Fibroblast of peridontal ligament (primary cell): ENCODE measurements around the gene LRRFIP2.

Experiments used
- DNase-seq: peaks from one replicate; pipeline ENCODE4 v3.0.0-alpha.2; 2010; ENCODE audit errors: extremely low read depth

Gene LRRFIP2

DNA sequence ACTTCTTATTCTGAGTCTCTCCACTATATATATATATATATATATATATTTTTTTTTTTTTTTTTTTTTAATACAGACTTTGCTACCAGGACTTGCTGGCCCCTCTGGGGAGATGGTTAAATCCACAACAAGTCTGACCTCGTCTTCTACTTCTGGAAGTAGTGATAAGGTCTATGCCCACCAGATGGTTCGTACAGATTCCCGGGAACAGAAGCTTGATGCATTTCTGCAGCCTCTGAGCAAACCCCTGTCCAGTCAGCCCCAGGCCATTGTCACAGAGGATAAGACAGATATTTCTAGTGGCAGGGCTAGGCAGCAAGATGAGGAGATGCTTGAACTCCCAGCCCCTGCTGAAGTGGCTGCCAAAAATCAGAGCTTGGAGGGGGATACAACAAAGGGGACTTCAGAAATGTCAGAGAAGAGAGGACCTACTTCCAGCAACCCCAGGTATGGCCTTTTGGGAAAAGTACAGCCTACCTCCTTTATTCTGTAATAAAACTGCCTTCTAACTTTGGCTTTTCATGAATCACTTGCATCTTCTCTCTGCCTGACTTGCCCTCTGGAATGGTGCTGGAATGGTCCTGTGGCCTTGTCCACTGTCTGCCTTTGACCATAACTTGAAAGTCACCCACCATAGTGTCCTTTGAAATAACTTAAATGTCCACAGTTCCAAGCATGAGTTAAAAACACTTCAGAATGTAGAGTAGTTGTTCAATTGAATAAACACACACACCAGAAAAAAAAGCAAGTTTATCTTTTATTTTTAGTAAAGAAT is 148.6 kb downstream of the LRRFIP2 start:
- DNase-seq = no peak

DNA sequence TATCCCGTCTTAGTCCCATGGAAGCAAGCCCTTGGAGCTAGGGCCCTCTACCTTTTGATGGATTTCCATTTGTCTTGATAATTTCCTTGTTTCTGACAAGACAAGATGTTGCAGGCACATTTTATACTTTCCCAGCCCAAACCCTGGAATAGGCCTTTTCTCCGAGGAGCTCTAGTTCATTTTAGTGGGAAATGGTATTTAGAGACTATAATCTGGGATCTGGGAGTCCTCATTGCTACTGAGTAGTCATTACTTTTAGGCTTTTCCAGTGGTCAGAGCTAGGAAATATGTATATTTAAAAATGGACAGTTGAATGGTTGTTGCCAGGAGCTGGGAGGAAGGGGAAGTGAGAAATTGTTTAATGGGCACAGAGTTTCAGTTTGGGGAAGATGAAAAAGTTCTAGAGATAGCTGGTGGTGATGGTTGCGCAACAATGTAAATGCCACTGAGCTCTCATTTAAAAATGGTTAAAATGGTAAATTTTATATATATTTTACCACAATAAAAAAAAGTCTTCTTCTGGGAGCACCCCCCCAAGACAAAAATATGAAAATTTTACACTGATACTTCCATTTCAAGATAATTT is 149.5 kb downstream of the LRRFIP2 start:
- no peak for DNase-seq

DNA sequence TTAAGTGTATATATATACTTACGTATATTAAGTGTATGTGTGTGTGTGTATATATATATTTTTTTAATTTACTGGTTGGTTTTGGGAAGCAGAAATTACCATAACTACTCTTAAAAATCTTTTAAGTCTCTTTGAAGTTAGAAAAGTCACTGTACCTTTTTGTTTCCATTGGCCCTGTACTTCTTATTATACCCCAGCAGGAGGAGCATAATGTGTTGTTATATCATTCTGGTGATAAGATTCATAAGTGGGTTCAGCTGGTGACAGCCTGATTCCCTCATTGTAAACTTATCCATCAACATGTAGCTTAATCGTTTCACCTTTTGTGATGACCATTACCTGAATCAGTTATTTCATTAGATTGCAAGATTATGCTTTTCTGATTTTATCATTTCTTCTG is 150.3 kb downstream of the LRRFIP2 start:
- peak; percentile 61 for DNase-seq

DNA sequence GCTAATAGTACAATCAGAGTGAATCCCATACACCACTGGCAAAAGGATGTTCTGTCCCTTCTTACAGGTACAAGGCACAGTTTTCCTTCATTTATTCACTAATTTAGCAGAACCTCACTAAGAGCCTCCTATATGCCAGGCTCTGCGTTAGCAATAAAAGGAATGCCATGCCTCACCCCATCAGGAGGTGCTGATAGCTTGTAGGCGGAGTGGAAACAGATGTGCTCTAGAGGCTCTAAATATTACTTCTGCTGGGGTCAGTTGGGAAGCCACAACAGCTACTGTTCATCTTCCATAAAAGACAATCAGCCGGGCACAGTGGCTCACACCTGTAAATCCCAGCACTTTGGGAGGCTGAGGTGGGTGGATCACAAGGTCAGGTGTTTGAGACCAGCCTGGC is 156.7 kb downstream of the LRRFIP2 start:
- DNase-seq = no peak

DNA sequence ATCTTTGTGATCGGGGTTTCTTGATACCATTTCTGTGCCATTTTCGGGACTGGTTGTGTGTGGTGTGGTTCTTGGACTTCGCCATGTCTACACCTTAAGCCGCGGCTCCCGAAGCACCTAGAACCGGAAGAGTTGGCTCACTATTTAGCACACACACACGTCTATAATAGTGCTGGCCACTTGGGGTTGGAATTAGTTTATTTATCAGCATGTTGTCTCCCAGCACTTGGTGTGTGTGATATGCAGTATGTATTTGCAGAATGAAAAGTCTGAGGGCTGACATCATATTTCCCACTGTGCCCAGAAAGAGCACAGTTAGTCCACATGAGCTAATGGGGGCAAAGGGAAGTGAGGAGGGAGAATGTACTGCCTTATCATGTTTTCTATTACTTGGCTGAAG is 157.5 kb downstream of the LRRFIP2 start:
- no peak for DNase-seq

DNA sequence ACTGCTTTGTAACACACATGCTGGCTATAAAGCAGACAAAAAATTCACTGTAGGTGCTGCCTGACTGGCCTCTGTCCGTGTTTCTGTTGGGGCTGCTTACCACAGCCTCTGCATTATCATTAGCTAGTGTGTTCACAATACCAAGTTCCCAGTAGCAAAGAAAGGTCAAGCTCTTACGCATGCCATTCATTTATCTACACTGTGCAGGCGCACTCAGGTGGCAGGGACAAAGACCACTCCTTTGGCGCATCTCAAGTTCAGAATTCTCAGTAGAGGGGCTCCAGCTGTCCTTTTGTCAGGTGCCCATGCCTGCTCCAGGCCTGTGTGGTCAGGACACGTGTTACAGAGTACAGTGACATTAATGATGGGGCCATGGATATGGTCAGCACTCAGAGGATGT is 158.7 kb downstream of the LRRFIP2 start:
- DNase-seq = no peak

DNA sequence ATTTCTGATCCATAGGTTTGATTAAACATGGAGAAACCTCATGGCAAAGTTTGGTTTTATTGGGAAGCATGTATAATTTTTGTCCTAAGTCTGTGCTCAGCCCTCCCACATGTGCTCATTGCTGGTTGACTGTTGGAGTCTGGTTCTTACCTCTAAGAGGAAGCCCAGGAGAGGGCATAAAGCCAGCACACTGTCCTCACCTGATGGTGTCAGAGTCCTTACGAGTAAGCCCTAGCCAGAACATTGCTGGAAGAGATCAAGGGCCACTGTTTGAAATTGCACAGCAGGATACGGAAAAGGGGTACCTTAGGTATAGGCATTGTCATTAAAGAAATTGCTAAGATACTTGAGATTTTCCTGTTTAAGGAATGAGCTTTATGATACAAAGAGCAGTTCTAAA is 159.8 kb downstream of the LRRFIP2 start:
- DNase-seq = no peak
